ENCODE measurements around the gene SMYD1. TPM values are rescaled to one million over a fixed set of nuclear protein-coding genes. Genes with fewer than 3 reads are reported as not detected.
"Not testable (repeated sequence)": the region's sequence is repeated elsewhere in the genome, so short reads cannot be mapped to it uniquely, and the experiment has no call there.

SMYD1 gene
- total RNA-seq: not detected
- not detected for total RNA-seq (2013)

DNA sequence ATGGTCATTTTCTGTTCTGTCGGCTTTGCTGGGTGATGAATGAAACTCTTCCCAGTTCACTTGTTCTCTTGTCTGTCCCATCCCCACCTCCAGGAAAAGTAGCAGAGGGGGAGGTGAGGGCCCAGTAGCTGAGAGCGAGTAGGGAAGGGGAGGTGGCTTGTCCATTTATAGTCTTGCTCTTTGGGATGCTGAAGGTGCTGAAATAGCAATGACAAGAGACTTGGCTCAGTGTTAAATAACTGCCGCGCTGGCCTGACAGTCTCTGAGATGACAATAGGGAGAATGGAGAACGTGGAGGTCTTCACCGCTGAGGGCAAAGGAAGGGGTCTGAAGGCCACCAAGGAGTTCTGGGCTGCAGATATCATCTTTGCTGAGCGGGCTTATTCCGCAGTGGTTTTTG is at the start of gene SMYD1:
Gene SMYD1 (plus strand): TSS at position 228 of the 400 bp plus-strand sequence. CDS start 40 bp downstream, at position 268.
- TF ChIP-seq, protein P1, sequence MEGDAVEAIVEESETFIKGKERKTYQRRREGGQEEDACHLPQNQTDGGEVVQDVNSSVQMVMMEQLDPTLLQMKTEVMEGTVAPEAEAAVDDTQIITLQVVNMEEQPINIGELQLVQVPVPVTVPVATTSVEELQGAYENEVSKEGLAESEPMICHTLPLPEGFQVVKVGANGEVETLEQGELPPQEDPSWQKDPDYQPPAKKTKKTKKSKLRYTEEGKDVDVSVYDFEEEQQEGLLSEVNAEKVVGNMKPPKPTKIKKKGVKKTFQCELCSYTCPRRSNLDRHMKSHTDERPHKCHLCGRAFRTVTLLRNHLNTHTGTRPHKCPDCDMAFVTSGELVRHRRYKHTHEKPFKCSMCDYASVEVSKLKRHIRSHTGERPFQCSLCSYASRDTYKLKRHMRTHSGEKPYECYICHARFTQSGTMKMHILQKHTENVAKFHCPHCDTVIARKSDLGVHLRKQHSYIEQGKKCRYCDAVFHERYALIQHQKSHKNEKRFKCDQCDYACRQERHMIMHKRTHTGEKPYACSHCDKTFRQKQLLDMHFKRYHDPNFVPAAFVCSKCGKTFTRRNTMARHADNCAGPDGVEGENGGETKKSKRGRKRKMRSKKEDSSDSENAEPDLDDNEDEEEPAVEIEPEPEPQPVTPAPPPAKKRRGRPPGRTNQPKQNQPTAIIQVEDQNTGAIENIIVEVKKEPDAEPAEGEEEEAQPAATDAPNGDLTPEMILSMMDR (IDR thresholded peaks at IDR 0.05): no peak
- H3K4me3 Mint-ChIP-seq: no peak within 1 kb of the TSS
- DNase-seq (no peak), ATAC-seq (no peak)
- no peaks in the 10 kb centered on the region for H3K4me1 ChIP-seq (ENCODE audit: control insufficient read depth, insufficient read depth, low read length)
- no peaks in the 10 kb centered on the region for H3K36me3 Mint-ChIP-seq
- H3K27me3 ChIP-seq (ENCODE audit: control insufficient read depth, insufficient read depth, low read length): no peaks in the 10 kb centered on the region
- no peaks in the 10 kb centered on the region for H3K4me1 Mint-ChIP-seq
- intact Hi-C loops (cut with micrococcal nuclease): no loop called here
- H3K36me3 ChIP-seq (ENCODE audit: control insufficient read depth, insufficient read depth, low read length): no peaks in the 10 kb centered on the region
- H3K27ac Mint-ChIP-seq: no peak within 1 kb of the TSS
- no peaks in the 10 kb centered on the region for H3K9me3 Mint-ChIP-seq
- WGBS (ENCODE audit: insufficient coverage): 93% methylated on average over 8 of the region's 8 CpGs
- no peaks in the 10 kb centered on the region for H3K9me3 ChIP-seq (ENCODE audit: control insufficient read depth, insufficient read depth, low read length)
- H3K4me3 ChIP-seq (ENCODE audit: low read length): no peak within 1 kb of the TSS
- no peak within 1 kb of the TSS for H3K27ac ChIP-seq (ENCODE audit: low read length)
- peaks cover 0 to 3% of the 10 kb centered on the region in 2 donors for H3K27me3 Mint-ChIP-seq (ENCODE audit: low read depth in 2 of 2)

DNA sequence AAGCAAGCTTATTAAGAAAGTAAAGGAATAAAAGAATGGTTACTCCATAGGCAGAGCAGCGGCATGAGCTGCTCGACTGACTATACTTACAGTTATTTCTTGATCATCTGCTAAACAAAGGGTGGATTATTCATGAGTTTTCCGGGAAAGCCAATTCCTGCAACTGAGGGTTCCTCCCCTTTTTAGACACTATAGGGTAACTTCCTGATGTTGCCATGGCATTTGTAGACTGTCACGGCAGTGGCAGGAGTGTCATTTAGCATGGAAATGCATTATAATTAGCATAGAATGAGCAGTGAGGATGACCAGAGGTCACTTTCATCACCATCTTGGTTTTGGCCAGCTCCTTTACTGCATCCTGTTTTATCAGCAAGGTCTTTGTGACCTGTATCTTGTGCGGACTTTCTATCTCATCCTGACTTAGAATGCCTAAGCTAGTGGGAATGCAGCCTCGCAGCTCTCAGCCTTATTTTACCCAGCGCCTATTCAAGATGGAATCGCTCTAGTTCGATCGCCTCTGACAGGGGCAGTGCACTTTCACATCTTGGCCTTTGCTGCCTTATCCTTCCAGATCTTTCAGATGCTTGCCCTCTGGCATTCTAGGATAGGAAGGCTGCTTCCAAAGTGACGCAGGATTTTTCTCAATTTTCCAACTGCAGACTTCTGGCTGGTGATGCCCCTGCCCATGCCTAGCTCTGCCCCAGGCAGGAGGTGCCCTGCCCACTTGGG is 49.4 kb upstream of the SMYD1 start:
- H3K27ac ChIP-seq (ENCODE audit: low read length); H3K27ac Mint-ChIP-seq; DNase-seq; H3K36me3 Mint-ChIP-seq; H3K9me3 ChIP-seq (ENCODE audit: control insufficient read depth, insufficient read depth, low read length); intact Hi-C loops (cut with micrococcal nuclease); H3K4me3 ChIP-seq (ENCODE audit: low read length); H3K36me3 ChIP-seq (ENCODE audit: control insufficient read depth, insufficient read depth, low read length); H3K27me3 Mint-ChIP-seq (ENCODE audit: low read depth in 2 of 2); H3K9me3 Mint-ChIP-seq; ATAC-seq; H3K27me3 ChIP-seq (ENCODE audit: control insufficient read depth, insufficient read depth, low read length); H3K4me1 ChIP-seq (ENCODE audit: control insufficient read depth, insufficient read depth, low read length): not testable (repeated sequence)
- H3K4me1 Mint-ChIP-seq: peaks cover 20 to 22% of the 10 kb centered on the region in 2 donors
- 96% methylated on average over 11 of the region's 11 CpGs for WGBS (ENCODE audit: insufficient coverage)
- H3K4me3 Mint-ChIP-seq: peak overlapping the region; percentile 98

DNA sequence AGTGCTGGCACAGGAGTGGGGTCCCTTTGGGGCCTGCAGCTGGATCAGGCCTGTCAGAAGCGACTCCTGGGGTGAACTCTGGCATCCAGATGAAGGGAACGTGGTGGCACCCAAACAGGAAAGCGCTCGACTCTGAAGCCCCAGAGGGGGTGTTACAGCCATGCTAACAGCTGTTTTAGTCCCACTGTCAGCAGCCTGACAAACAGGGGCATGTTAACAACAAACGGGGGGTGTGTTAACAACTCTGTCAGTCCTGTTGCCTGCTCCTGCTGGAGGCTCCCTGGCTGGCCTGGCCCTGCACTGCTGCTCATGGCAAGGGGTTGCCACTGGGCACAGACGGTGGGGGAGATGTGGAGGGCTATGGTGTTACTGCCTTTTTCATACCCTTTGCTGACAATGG is 48.7 kb upstream of the SMYD1 start:
- Mint-ChIP-seq H3K27ac (no peak overlapping the region), H3K9me3 (no peaks in the 10 kb centered on the region), H3K27me3 (ENCODE audit: low read depth in 2 of 2) (no peaks in the 10 kb centered on the region), H3K36me3 (no peaks in the 10 kb centered on the region), H3K4me3 (no peak overlapping the region), H3K4me1 (peaks cover 20 to 22% of the 10 kb centered on the region in 2 donors)
- H3K36me3 ChIP-seq (ENCODE audit: control insufficient read depth, insufficient read depth, low read length): no peaks in the 10 kb centered on the region
- ATAC-seq (no peak), DNase-seq (no peak)
- H3K27ac ChIP-seq (ENCODE audit: low read length): no peak overlapping the region
- intact Hi-C loops (cut with micrococcal nuclease): no loop called here
- no peak overlapping the region for H3K4me3 ChIP-seq (ENCODE audit: low read length)
- TF ChIP-seq, protein P1 (IDR thresholded peaks at IDR 0.05): no peak
- H3K27me3 ChIP-seq (ENCODE audit: control insufficient read depth, insufficient read depth, low read length): no peaks in the 10 kb centered on the region
- H3K4me1 ChIP-seq (ENCODE audit: control insufficient read depth, insufficient read depth, low read length): peaks cover 8% of the 10 kb centered on the region
- no peaks in the 10 kb centered on the region for H3K9me3 ChIP-seq (ENCODE audit: control insufficient read depth, insufficient read depth, low read length)
- WGBS (ENCODE audit: insufficient coverage): 90% methylated on average over 6 of the region's 6 CpGs

DNA sequence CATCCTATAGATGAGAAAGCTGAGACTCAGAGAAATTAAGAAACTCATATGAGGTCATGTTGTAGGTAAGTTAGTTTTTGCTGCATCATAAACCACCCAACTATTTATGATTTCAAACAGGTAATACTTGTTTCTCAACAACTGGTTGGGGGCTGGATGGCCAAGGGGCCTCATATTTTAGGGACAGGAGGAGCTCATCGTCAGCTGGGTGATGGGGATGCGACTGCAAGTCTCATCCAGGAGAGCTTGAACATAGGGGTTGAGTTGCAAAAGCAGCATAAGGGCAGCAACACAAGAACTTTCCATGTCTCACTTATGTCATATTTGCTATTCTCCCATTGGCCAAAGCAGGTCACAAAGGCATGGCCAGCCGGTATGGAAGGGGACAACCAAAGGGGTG is 47.6 kb upstream of the SMYD1 start:
- TF ChIP-seq, protein P1 (IDR thresholded peaks at IDR 0.05): no peak
- ATAC-seq: no peak

More for the DNA sequence above, 47.6 kb upstream of the SMYD1 start:
- no peaks in the 10 kb centered on the region for H3K36me3 ChIP-seq (ENCODE audit: control insufficient read depth, insufficient read depth, low read length)
- intact Hi-C loops (cut with micrococcal nuclease): no loop called here
- whole genome bisulfite sequencing (ENCODE audit: insufficient coverage): 97% methylated on average over 2 of the region's 3 CpGs
- no peaks in the 10 kb centered on the region for H3K9me3 Mint-ChIP-seq
- H3K27ac Mint-ChIP-seq: no peak overlapping the region
- H3K36me3 Mint-ChIP-seq: no peaks in the 10 kb centered on the region
- H3K4me3 ChIP-seq (ENCODE audit: low read length): no peak overlapping the region
- no peaks in the 10 kb centered on the region for H3K27me3 Mint-ChIP-seq (ENCODE audit: low read depth in 2 of 2)
- no peak for DNase-seq
- no peak overlapping the region for H3K4me3 Mint-ChIP-seq
- H3K27me3 ChIP-seq (ENCODE audit: control insufficient read depth, insufficient read depth, low read length): no peaks in the 10 kb centered on the region
- H3K4me1 Mint-ChIP-seq: peaks cover 20 to 22% of the 10 kb centered on the region in 2 donors
- H3K9me3 ChIP-seq (ENCODE audit: control insufficient read depth, insufficient read depth, low read length): no peaks in the 10 kb centered on the region
- no peak overlapping the region for H3K27ac ChIP-seq (ENCODE audit: low read length)
- H3K4me1 ChIP-seq (ENCODE audit: control insufficient read depth, insufficient read depth, low read length): peaks cover 8% of the 10 kb centered on the region

Data from natural killer cell (primary cell).